GM12892 (cell line): Measurements from ENCODE around the gene TMEM208.

Source experiments
- POLR2A ChIP-seq: IDR thresholded peaks from 2 replicates; pipeline ENCODE4 v1.6.1; 2011; ENCODE audit warnings: low read depth, low read length, control low read depth
- TAF1 ChIP-seq: IDR thresholded peaks from 2 replicates; pipeline ENCODE4 v1.6.1; 2011; ENCODE audit warnings: low read depth, mild to moderate bottlenecking, control low read depth, low read length, borderline replicate concordance

DNA sequence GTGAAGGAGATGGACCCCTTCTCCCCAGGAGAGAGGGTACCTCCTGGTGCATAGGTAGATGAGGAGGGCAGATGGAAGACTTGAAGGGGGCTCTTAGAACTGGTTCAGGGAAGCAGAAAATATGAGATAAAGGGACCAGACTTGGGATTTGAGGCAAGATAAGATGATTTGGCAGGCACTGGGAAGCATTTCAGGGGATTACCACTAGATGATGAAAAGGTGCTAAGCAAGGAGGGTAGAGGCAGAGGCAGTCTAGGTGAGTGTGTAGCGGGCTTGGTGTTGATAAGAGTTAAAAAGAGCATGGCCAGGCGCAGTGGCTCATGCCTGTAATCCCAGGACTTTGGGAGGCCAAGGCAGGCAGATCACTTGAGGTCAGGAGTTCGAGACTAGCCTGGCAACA, 36.3 kb downstream of the TMEM208 start:
- TF ChIP-seq POLR2A (no peak), TAF1 (no peak)
